HepG2 (cell line): ENCODE results near the gene RIT2. TPM values are rescaled to one million over a fixed set of nuclear protein-coding genes. Genes with fewer than 3 reads are reported as not detected.

Experiments
- ATAC-seq: fragments of 200-7000 bp; cut with Tn5 transposase; 3 replicates; pipeline ENCODE4 v1.9.1; 2020; ENCODE audit warnings: mild to moderate bottlenecking, moderate library complexity
- BruUV-seq: library from RNA; stranded (reverse); fragments of 400-500 nt; replicated peaks from 2 replicates; lab custom pipeline; 2021; lab: Mats Ljungman, UMichigan
- CTCF ChIA-PET: fragments of 300-600 bp; formaldehyde crosslinking; extraction: SDS; loops from one replicate; lab custom pipeline; 2021; ENCODE audit warnings: low total read pairs, inconsistent platforms, low intra/inter-chr PET ratio; lab: Yijun Ruan, JAX
- POLR2A ChIA-PET: fragments of 350-600 bp; sonication (Branson Sonifier 250); formaldehyde crosslinking; loops from one replicate; lab custom pipeline; 2020; ENCODE audit warnings: antibody characterized with exemption, inconsistent platforms; lab: Yijun Ruan, JAX
- DNase-seq: peaks from one replicate; pipeline ENCODE4 v3.0.0-alpha.2; 2015; ENCODE audit warnings: low spot score
- FAIRE-seq: peaks from 3 replicates; lab custom pipeline; 2011; peaks lifted over from hg19 to GRCh38; lab: Jason Lieb, UNC
- H2AFZ ChIP-seq: one replicate; pipeline ENCODE4 v1.6.1; 2011; ENCODE audit warnings: low read length, inconsistent platforms
- H3K27ac ChIP-seq: fragments of 300-600 bp; 3 replicates; pipeline ENCODE4 v1.8.0; 2011; ENCODE audit warnings: mixed run types, mild to moderate bottlenecking, mixed read lengths, low read length, inconsistent platforms; ENCODE audit not compliant: insufficient read depth; ENCODE audit errors: extremely low read length
- H3K27me3 ChIP-seq, 2 experiments: fragments of 200-600 bp in 1 of 2; 2 replicates in 1 of 2; 3 replicates in 1 of 2; pipeline versions ENCODE4 v1.6.0 to v1.8.0; 2011; ENCODE audit warnings: low read length in 2 of 2, mild to moderate bottlenecking in 2 of 2, moderate library complexity in 2 of 2, inconsistent platforms in 1 of 2; ENCODE audit not compliant: insufficient read depth in 2 of 2, control insufficient read depth in 1 of 2
- H3K36me3 ChIP-seq, 2 experiments: fragments of 200-600 bp in 1 of 2; replicated peaks in 1 of 2; 2 replicates in 1 of 2; 3 replicates in 1 of 2; pipeline versions ENCODE4 v1.5.1 to v1.8.0; 2011; ENCODE audit warnings: low read length in 2 of 2, inconsistent platforms in 1 of 2; ENCODE audit not compliant: insufficient read depth in 2 of 2, control insufficient read depth in 1 of 2
- H3K4me1 ChIP-seq: 2 replicates; pipeline ENCODE4 v1.5.1; 2012; ENCODE audit warnings: low read length, inconsistent platforms; ENCODE audit not compliant: insufficient read depth
- H3K4me2 ChIP-seq: 2 replicates; pipeline ENCODE4 v1.6.0; 2011; ENCODE audit warnings: low read depth, low read length, inconsistent platforms
- H3K4me3 ChIP-seq, 3 experiments: fragments of 200-600 bp in 1 of 3; sonication (generic), shearing (Covaris generic) in 1 of 3; replicated peaks in 1 of 3; 2 replicates each; pipeline ENCODE4 v1.5.1; 2011 to 2016; ENCODE audit warnings: low read length in 3 of 3, inconsistent platforms in 2 of 3, low read depth in 2 of 3, mild to moderate bottlenecking in 2 of 3, control low read depth in 1 of 3, mixed read lengths in 1 of 3; ENCODE audit not compliant: insufficient read depth in 1 of 3
- H3K79me2 ChIP-seq: one replicate; pipeline ENCODE4 v1.6.1; 2011; ENCODE audit warnings: low read length, inconsistent platforms; ENCODE audit not compliant: insufficient read depth
- H3K9ac ChIP-seq: 2 replicates; pipeline ENCODE4 v1.6.0; 2011; ENCODE audit warnings: mild to moderate bottlenecking, low read depth, low read length, inconsistent platforms; ENCODE audit not compliant: insufficient read depth
- H3K9me3 ChIP-seq: 2 replicates; pipeline ENCODE4 v1.5.1; 2012; ENCODE audit warnings: mild to moderate bottlenecking, low read length
- H4K20me1 ChIP-seq: 2 replicates; pipeline ENCODE4 v1.6.0; 2011; ENCODE audit warnings: inconsistent platforms, mild to moderate bottlenecking, low read length, moderate library complexity; ENCODE audit not compliant: insufficient read depth
- CC2D1A ChIP-seq: sonication (generic); formaldehyde crosslinking; IDR thresholded peaks from 2 replicates; pipeline ENCODE4 v1.8.1; 2023; ENCODE audit warnings: mild to moderate bottlenecking, missing genetic modification reagents
- CREB1 ChIP-seq, 2 experiments: fragments of 450-650 bp in 1 of 2; IDR thresholded peaks; 2 replicates each; pipeline ENCODE4 v1.6.1; 2016 to 2017; ENCODE audit warnings: control low read depth in 1 of 2, mild to moderate bottlenecking in 1 of 2, missing compliant biosample characterization in 1 of 2, missing genetic modification characterization in 1 of 2
- HMGXB3 ChIP-seq: sonication (generic); formaldehyde crosslinking; IDR thresholded peaks from 2 replicates; pipeline ENCODE4 v1.4.0; 2020; ENCODE audit warnings: missing genetic modification reagents, borderline replicate concordance
- HOXA3 ChIP-seq: sonication (generic); formaldehyde crosslinking; IDR thresholded peaks from 2 replicates; pipeline ENCODE4 v1.5.0; 2020; ENCODE audit warnings: missing genetic modification reagents
- KAT7 ChIP-seq: IDR thresholded peaks from 2 replicates; pipeline ENCODE4 v1.6.1; 2018; ENCODE audit warnings: borderline replicate concordance, missing compliant biosample characterization
- PPARG ChIP-seq: conservative IDR thresholded peaks from 2 replicates; pipeline ENCODE4 v1.6.1; 2016; ENCODE audit warnings: missing biosample characterization, missing genetic modification reagents
- RAD21 ChIP-seq: fragments of 450-650 bp; formaldehyde crosslinking; IDR thresholded peaks from 2 replicates; pipeline ENCODE4 v1.5.0; 2020; ENCODE audit warnings: mild to moderate bottlenecking
- RFXAP ChIP-seq: sonication (generic); formaldehyde crosslinking; IDR thresholded peaks from 2 replicates; pipeline ENCODE4 v1.4.0; 2020; ENCODE audit warnings: missing genetic modification reagents, borderline replicate concordance
- RXRA ChIP-seq: sonication (generic); formaldehyde crosslinking; IDR thresholded peaks from 2 replicates; pipeline ENCODE4 v1.5.1; 2020; ENCODE audit warnings: missing genetic modification reagents
- SP140L ChIP-seq: sonication (generic); formaldehyde crosslinking; IDR thresholded peaks from 2 replicates; pipeline ENCODE4 v1.4.0; 2020; ENCODE audit warnings: missing genetic modification reagents, borderline replicate concordance
- SRSF4 ChIP-seq: fragments of 200-400 bp; formaldehyde crosslinking; IDR thresholded peaks from one replicate; pipeline ENCODE4 v1.6.1; 2018; ENCODE audit warnings: mild to moderate bottlenecking, low read depth, low read length, moderate library complexity; ENCODE audit not compliant: poor library complexity, severe bottlenecking
- TOE1 ChIP-seq: sonication (generic); formaldehyde crosslinking; IDR thresholded peaks from 2 replicates; pipeline ENCODE4 v1.4.0; 2020; ENCODE audit warnings: mild to moderate bottlenecking, missing genetic modification reagents
- ZKSCAN8 ChIP-seq: IDR thresholded peaks from 2 replicates; pipeline ENCODE4 v1.6.1; 2016; ENCODE audit warnings: borderline replicate concordance, missing genetic modification reagents, missing compliant biosample characterization
- WGBS: methylation state at CpG from one replicate; pipeline ENCODE4 v1.1.6; 2017; ENCODE audit warnings: low lambda C conversion rate; 5-methylcytosine and 5-hydroxymethylcytosine counted together
- in situ Hi-C: cut with HindIII; loops from 2 replicates; pipeline ENCODE4 v1.10.0; 2017; ENCODE audit warnings: low pct_unique_long_range_greater_than_20kb; ENCODE audit not compliant: extremely low pct_ligation_motif_present
- intact Hi-C: fragments of 100-400 bp; cut with micrococcal nuclease; formaldehyde crosslinking; loops from one replicate; pipeline ENCODE4 v1.10.0; 2022; ENCODE audit not compliant: unreplicated experiment
- polyA plus RNA-seq, 8 experiments: library from polyadenylated mRNA; depleted of rRNA in 3 of 8; stranded (reverse) in 7 of 8; unstranded in 1 of 8; fragments of >200 nt; fragmentation: Illumina TruSeq in 4 of 8; extraction: Trizol in 4 of 8; gene quantifications; 2 replicates each; pipeline versions ENCODE4 v1.2.1 to v1.2.3, GENCODE V29; 2011 to 2016; ENCODE audit warnings: low read depth in 4 of 8, missing spikeins in 1 of 8, mixed read lengths in 1 of 8; ENCODE audit not compliant: insufficient read depth in 1 of 8
- total RNA-seq, 5 experiments: library from RNA; depleted of rRNA; stranded (reverse); fragments of >200 nt; fragmentation: Illumina TruSeq; extraction: Trizol; gene quantifications; 2 replicates each; pipeline ENCODE4 v1.2.3, GENCODE V29; 2016; ENCODE audit warnings: low read depth in 1 of 5
- TF ChIP-seq, protein P1 (sequence below): sonication (generic); formaldehyde crosslinking; IDR thresholded peaks from 2 replicates; pipeline ENCODE4 v1.5.0; 2020; ENCODE audit warnings: mild to moderate bottlenecking, missing genetic modification reagents
- TF ChIP-seq, protein P2 (sequence below): sonication (generic); formaldehyde crosslinking; IDR thresholded peaks from 2 replicates; pipeline ENCODE4 v1.8.1; 2022; ENCODE audit warnings: low read depth, mild to moderate bottlenecking, missing genetic modification reagents

RIT2 gene
- total and polyA plus RNA-seq, 2 of the 13 experiments (the other 11 are each of a cell fraction or from before 2014, with no cell fraction given): not detected

DNA sequence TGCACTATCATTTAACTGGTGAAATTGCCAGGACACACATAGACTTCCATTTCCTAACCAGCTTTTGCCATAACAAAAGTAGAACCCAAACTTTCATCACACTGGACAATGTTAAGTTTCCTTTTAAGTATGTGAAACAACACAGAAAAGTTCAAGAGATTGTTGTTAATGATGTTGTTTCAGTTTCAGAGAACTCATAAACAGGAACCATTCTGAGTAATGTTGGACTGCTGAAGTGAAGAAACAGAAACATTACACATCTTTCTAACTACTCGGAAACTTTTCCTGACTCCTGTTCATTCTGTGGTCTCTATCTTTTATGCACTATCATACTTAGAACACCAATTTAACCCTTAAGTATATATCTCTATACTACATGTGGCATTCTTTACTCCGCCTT lies 179.2 kb downstream of the RIT2 start:
- no peak overlapping the region for H3K4me3 ChIP-seq
- ATAC-seq: no peak
- no peaks in the 10 kb centered on the region for H3K36me3 ChIP-seq
- TF ChIP-seq CREB1 (IDR thresholded peaks at IDR 0.05) (no peak), CREB1 (CRISPR knock-in tag; IDR thresholded peaks at IDR 0.05) (no peak), HOXA3 (CRISPR knock-in tag) (no peak), SP140L (CRISPR knock-in tag) (no peak), PPARG (CRISPR knock-in tag) (no peak), RAD21 (CRISPR knock-in tag) (no peak), KAT7 (no peak), CC2D1A (CRISPR knock-in tag) (no peak), SRSF4 (no peak), ZKSCAN8 (CRISPR knock-in tag) (no peak), RFXAP (CRISPR knock-in tag) (no peak), TOE1 (no peak), RXRA (CRISPR knock-in tag) (no peak), HMGXB3 (no peak)
- TF ChIP-seq, protein P1, sequence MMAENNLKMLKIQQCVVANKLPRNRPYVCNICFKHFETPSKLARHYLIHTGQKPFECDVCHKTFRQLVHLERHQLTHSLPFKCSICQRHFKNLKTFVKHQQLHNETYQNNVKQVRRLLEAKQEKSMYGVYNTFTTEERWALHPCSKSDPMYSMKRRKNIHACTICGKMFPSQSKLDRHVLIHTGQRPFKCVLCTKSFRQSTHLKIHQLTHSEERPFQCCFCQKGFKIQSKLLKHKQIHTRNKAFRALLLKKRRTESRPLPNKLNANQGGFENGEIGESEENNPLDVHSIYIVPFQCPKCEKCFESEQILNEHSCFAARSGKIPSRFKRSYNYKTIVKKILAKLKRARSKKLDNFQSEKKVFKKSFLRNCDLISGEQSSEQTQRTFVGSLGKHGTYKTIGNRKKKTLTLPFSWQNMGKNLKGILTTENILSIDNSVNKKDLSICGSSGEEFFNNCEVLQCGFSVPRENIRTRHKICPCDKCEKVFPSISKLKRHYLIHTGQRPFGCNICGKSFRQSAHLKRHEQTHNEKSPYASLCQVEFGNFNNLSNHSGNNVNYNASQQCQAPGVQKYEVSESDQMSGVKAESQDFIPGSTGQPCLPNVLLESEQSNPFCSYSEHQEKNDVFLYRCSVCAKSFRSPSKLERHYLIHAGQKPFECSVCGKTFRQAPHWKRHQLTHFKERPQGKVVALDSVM (CRISPR knock-in tag): no peak
- TF ChIP-seq, protein P2, sequence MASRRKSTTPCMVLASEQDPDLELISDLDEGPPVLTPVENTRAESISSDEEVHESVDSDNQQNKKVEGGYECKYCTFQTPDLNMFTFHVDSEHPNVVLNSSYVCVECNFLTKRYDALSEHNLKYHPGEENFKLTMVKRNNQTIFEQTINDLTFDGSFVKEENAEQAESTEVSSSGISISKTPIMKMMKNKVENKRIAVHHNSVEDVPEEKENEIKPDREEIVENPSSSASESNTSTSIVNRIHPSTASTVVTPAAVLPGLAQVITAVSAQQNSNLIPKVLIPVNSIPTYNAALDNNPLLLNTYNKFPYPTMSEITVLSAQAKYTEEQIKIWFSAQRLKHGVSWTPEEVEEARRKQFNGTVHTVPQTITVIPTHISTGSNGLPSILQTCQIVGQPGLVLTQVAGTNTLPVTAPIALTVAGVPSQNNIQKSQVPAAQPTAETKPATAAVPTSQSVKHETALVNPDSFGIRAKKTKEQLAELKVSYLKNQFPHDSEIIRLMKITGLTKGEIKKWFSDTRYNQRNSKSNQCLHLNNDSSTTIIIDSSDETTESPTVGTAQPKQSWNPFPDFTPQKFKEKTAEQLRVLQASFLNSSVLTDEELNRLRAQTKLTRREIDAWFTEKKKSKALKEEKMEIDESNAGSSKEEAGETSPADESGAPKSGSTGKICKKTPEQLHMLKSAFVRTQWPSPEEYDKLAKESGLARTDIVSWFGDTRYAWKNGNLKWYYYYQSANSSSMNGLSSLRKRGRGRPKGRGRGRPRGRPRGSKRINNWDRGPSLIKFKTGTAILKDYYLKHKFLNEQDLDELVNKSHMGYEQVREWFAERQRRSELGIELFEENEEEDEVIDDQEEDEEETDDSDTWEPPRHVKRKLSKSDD (CRISPR knock-in tag): no peak
- H3K9me3 ChIP-seq: no peaks in the 10 kb centered on the region
- DNase-seq: no peak
- no peaks in the 10 kb centered on the region for H3K27me3 ChIP-seq
- BruUV-seq: no TSS peak
- CTCF ChIA-PET: no interaction called here
- intact Hi-C loops (no loop called here), in situ Hi-C loops (no loop called here)
- no peaks in the 10 kb centered on the region for H3K79me2 ChIP-seq
- H3K27ac ChIP-seq: no peak overlapping the region
- WGBS: 22% methylated on average over 2 of the region's 2 CpGs
- POLR2A ChIA-PET: no interaction called here
- H3K4me2 ChIP-seq: no peak overlapping the region
- no peaks in the 10 kb centered on the region for H3K4me1 ChIP-seq
- no peaks in the 10 kb centered on the region for H4K20me1 ChIP-seq
- H2AFZ ChIP-seq: no peak overlapping the region
- FAIRE-seq: no peak
- H3K9ac ChIP-seq: no peak overlapping the region
